GM18873 (cell line): ENCODE measurements around the gene B3GAT2.

ENCODE experiments used
- ATAC-seq: cut with Tn5 transposase; IDR thresholded peaks from one replicate; pipeline ENCODE4 v1.9.1; 2021; ENCODE audit warnings: mild to moderate bottlenecking, moderate library complexity, moderate number of reproducible peaks; ENCODE audit not compliant: unreplicated experiment, low FRiP score

Gene B3GAT2

DNA sequence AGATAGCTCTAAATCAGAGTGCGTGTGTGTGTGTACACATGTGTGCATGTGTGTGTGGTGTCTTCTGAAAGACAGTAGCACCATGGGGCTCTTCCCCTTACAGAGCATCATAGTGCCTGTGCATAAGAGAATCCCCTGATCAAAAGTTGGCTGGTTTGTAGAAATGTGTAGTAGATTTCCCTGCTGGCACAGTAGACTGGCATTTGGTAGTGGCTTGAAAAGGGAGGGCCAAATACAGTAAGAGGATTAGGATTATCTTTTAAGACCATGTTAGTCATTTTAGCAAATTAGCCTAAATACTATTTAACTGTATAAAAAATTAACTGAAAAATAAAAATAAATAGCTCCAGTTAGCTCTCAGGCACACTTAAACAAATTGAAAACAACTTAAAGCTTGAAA, 112.6 kb downstream of the B3GAT2 start:
- no peak for ATAC-seq

- no peak for ATAC-seq
Observed at GRCh38 chr6:70843328-70843918, 113.4 kb downstream of the B3GAT2 start.

GRCh38 chr6:70842541-70842940, 114.3 kb downstream of the B3GAT2 start:
- no peak for ATAC-seq

- ATAC-seq: no peak
Observed at GRCh38 chr6:70841112-70841511, 115.7 kb downstream of the B3GAT2 start.

DNA sequence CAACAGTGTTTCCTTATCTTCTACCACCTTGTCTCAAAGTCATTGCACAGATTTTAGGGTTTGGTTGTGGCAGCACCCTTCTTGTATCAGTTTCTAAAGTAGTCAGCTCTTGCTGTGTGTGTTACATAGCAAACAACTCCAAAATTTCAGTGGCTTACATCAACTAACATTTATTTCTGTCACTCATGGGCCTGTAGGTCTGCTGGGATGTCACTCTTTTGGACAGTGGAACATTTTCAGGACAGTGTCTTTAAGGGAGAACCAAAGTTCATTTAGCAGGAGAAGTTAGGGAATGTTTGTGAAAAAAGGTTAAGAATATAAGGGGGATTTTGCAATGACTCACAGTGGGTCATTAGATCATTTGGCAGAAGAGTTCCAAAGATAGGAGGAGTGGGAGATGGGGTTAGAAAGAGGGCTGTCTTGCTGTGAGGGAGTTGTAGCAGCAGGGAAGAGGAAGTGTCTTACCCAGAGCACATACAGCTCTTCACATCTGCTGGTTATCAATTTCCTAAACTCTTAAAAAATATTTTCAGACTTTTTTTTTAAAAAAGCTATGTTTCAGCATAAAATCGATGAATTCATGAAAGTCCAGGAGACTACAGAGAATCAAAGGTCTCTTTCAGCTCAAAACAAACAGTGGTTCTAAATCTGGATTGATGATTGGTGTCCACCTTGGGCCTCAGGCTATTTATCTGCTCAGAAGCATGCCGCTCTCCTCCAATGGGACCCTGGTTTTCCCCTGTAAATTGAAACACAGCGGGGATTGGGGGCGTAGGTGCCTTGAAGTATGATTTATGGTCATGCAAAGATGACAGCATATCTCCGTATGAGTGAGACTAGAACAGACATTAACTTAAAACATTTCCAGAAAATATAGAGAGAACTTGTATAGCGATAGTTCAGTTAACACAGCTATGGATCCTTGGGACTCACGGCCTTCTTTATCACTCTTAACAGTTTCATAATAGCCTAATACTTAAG, 117.3 kb downstream of the B3GAT2 start:
- ATAC-seq: no peak

DNA sequence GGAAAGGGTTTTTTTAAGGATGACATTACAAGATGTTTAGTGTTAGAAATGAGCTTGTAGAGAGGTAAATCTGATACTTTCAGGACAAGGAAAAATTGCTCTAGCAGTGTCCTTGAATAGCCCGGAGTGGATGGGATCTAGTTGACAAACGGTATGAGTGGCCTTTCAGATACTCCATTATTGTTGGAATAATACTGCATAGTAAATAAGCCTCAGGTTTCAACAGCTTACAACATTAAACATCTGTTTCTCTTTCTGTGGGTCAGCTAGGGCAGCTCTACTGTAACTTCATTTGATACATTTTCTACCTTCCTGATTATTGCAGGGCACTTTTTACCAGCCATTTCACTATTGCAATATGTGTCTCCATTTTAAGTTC, 118.0 kb downstream of the B3GAT2 start:
- ATAC-seq: no peak

GRCh38 chr6:70834520-70834919, 122.3 kb downstream of the B3GAT2 start:
- no peak for ATAC-seq

DNA sequence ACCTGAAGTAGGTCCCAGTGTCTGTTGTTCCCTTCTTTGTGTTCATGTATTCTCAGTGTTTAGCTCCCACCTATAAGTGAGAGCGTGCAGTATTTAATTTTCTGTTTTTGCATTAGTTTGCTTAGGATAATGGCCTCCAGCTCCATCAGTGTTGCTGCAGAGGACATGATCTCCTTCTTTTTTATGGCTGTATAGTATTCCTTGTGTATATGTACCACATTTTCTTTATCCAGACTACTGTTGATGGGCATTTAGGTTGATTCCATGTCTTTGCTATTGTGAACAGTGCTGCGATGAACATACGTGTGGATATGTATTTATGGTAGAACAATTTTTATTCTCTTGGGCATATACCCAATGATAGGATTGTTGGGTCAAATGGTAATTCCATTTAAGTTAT, 125.4 kb downstream of the B3GAT2 start:
- ATAC-seq: no peak

- no peak for ATAC-seq
Observed at GRCh38 chr6:70823651-70824050, 133.2 kb downstream of the B3GAT2 start.

GRCh38 chr6:70821751-70822150, 135.1 kb downstream of the B3GAT2 start:
- ATAC-seq: no peak

DNA sequence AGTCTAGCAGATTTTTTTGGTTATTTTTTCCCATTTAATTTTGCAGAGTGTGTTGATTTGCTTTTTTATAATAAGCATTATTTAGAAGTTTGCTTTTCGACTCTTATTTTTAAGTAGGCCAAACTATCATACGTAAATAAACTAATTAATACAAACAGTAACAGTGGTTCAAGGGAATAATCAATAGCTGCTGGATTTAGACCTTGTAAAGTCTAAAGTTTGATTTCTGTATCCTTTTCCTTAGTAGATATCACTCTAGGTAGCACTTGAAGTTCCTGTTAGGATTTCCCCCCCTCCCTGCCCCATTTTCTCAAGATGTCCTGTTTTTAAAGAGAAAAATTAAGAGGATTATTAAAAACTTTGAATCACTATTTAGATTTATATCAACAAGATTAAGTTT, 136.1 kb downstream of the B3GAT2 start:
- no peak for ATAC-seq

DNA sequence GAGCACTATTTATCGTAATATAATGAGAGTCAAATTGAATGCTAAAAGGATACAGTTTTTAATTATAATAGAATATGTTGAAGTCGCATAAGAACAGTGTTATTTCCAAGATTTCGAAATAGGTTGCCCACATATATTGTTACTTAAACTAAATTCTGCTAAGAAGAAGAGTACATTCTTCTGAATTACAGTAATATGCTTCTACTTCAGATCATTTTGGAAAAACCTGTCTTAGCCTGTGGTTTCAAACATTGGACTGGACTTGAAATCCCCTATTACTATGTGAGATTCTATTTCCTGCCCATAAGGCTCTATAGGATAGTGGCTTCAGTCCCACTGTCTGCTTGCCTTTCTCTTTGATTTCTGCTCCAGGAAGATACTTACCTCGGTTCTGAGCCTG, 137.2 kb downstream of the B3GAT2 start:
- ATAC-seq: no peak

GRCh38 chr6:70813885-70814284, 143.0 kb downstream of the B3GAT2 start:
- no peak for ATAC-seq

DNA sequence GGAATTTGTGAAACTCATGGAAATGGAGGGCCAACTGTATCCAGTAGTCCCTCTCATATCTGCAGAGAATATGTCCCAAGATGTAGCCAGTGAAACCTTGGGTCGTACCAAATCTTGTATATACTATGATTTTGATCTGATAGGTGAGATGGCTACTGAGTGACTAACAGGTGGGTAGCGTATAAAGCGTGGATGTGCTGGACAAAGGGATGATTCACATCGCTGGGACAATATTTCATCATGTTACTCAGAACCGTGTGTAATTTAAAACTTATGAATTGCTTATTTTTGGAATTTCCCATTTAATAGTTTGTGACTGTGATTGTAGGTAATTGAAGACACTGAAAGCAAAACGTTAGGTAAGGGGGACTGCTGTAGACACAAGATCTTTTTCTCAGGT, 145.1 kb downstream of the B3GAT2 start:
- no peak for ATAC-seq
